HG03159 (cell line): ENCODE results near the gene CTAGE4.
"Not testable (repeated sequence)": the region's sequence is repeated elsewhere in the genome, so short reads cannot be mapped to it uniquely, and the experiment has no call there.

Experiments
- ATAC-seq: cut with Tn5 transposase; IDR thresholded peaks from one replicate; pipeline ENCODE4 v1.9.1; 2021; ENCODE audit warnings: mild to moderate bottlenecking, moderate library complexity; ENCODE audit not compliant: unreplicated experiment

Gene CTAGE4, protein sequence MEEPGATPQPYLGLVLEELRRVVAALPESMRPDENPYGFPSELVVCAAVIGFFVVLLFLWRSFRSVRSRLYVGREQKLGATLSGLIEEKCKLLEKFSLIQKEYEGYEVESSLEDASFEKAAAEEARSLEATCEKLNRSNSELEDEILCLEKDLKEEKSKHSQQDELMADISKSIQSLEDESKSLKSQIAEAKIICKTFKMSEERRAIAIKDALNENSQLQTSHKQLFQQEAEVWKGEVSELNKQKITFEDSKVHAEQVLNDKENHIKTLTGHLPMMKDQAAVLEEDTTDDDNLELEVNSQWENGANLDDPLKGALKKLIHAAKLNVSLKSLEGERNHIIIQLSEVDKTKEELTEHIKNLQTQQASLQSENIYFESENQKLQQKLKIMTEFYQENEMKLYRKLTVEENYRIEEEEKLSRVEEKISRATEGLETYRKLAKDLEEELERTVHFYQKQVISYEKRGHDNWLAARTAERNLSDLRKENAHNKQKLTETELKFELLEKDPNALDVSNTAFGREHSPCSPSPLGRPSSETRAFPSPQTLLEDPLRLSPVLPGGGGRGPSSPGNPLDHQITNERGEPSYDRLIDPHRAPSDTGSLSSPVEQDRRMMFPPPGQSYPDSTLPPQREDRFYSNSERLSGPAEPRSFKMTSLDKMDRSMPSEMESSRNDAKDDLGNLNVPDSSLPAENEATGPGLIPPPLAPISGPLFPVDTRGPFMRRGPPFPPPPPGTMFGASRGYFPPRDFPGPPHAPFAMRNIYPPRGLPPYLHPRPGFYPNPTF

DNA sequence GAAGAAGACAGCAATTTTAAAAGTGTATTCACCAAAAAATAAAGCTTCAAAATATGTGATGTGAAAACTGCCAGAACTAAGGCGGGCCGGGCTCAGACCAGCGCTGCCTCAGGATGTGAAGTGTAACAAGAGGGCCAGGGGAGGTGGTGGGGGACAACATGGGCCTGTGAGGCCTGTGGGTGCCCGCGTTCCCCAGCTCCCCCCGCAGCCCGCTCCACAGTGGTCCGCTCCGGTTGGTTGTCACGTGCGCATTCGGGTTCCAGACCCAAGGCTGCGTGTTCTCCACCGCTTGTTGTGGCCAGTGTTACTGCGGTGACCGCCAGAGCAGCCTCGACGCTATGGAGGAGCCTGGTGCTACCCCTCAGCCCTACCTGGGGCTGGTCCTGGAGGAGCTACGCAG is at the start of gene CTAGE4:
Gene CTAGE4 (plus strand): TSS at position 301 of the 400 bp plus-strand sequence. CDS start 38 bp downstream, at position 339.
- not testable (repeated sequence) for ATAC-seq

DNA sequence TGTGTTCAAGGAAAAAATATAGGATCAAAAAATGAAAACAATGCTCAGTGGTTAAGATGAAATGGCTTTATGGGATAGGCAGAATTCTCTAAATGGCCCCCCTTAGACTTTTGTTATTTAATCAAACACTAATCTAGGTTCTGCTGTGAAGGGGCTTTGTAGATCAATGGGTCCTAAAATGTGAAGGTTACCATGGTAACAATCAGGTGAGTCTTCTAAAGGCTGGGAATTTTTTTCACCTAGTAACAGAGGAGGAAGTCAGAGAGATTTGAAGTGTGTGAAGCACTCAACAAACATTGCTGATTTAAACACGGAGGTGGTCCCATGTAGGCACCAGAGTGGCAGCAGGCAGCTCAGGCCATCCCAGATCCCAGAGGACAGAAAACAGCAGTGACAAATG is 49.1 kb upstream of the CTAGE4 start:
- no peak for ATAC-seq

DNA sequence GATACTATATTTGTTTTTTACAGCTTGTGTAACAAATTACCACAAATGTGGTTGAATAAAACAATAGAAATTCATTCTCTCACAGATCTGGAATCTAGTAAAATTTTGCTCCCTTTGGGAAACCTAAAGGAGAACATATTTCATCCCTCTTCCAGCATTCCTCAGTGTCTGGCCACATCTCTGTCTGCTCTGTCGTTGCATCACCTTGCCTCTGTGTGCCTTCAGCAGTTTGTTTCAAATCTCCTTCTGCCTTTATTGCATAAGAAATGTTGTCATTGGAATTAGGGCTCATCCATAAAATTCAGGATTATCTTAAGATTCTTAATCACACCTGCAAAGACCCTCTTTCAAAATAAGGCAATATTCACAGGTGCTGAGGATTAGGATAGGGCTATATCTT is 45.8 kb upstream of the CTAGE4 start:
- no peak for ATAC-seq

DNA sequence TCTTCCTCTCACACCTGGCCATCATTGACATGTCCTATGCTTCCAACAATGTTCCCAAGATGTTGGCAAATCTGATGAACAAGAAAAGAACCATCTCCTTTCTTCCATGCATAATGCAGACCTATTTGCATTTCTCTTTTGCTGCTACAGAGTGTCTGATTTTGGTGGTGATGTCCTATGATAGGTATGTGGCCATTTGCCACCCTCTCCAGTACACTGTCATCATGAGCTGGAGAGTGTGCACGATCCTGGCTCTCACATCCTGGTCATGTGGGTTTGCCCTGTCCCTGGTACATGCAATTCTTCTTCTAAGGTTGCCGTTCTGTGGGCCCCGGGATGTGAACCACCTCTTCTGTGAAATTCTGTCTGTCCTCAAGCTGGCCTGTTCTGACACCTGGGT is 41.1 kb upstream of the CTAGE4 start:
- ATAC-seq: no peak

DNA sequence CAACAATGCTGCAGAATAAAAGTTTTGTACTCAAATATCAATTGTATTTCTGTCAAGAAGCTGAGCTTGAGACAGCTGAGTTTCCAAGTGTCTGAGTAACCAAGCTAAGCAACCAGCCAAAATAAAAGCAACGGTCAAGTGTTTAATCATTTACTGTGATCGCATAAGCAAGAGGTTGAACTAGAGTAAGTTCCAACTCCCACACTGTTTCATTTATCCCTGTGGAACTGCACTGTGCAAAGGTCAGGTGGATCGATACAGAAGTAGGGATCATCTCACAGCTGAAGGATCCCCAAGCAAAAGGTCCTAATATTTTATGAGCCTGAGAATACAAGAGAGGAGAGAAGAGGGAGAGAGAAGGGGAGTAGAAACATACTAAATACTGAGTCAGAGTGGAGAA is 38.8 kb upstream of the CTAGE4 start:
- ATAC-seq: no peak

DNA sequence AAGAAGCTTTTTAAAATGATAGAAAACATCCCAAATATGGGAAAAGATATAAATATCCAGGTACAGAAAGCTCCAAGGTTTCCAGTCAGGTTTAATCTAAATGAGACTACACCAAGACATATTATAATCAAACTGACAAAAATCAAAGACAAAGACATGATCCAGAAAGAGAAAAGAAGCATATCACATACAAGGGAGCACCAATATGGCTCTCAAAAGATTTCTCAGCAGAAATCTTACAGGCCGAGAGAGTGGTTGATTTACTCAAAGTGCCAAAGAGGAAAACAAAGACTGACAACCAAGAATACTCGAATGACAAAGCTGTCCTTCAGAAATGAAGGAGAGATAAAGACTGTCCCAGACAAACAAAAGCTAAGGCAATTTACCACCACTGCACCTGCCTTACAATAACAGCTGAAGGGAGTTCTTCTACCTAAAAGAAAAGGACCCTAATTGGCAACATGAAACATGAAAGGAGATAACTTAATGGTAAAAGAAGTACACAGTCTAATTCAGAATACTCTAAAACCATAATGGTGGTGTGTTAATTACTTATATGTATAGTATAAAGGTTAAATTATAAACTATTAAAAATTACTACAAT is 34.9 kb upstream of the CTAGE4 start:
- ATAC-seq: no peak

DNA sequence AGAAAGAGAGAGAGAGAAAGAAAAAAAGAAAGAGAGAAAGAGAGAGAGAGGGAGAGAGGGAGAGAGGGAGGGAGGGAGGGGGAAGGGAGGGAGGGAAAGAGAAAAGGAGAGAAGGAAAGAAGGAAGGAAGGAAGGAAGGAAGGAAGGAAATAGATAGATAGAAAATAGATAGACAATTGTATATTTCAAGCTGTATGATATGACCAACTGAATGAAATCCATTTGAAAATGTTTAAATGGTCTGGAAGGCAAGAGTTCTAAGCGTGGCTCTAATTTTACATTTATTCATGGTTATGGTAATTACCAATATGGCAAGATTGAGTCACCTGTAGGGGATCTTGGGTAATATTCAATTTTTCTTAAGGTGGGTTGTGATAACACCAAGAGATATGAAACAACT is 24.4 kb upstream of the CTAGE4 start:
- ATAC-seq: no peak

DNA sequence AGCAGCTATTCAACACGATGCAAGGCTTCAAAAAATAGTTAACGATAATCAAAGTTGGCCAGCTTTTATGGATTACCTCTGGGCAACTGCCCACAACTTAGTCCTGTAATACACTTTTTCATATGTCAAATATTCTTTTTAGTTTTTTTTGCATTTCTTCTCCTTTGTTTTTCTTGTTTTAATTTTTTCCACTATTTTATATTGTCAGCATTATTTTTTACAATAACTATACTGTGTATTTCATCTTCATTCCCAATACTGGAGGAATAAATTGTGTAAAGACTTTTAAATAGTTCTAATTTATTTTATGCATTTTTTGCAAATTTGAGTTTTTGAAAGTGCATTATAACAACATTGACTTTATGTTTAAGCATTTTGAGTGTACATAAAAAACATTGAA is 18.5 kb upstream of the CTAGE4 start:
- no peak for ATAC-seq

DNA sequence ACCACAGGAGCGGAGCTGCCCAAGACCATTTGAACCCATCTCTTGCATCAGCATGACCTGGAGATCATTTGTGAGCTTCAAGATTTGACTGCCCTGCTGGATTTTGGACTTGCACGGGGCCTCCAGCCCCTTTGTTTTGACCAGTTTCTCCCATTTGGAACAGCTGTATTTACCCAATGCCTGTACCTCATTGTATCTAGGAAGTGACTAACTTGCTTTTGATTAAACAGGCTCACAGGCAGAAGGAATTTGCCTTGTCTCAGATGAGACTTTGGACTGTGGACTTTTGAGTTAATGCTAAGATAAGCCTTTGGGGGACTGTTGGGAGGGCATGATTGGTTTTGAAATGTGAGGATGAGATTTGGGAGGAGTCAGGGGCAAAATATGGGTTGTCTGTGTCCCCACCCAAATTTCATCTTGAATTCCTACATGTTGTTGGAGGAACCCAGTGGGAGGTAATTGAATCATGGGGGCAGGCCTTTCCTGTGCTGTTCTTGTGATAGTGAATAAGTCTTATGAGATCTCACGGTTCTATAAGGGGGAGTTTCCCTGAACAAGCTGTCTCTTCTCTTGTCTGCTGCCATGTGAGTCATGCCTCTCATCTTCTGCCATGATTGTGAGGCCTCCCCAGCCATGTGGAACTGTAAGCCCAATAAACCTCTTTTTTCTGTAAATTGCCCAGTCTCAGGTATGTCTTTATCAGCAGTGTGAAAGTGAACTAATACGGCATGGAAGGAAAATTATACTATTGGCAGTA is 11.5 kb upstream of the CTAGE4 start:
- ATAC-seq: not testable (repeated sequence)

DNA sequence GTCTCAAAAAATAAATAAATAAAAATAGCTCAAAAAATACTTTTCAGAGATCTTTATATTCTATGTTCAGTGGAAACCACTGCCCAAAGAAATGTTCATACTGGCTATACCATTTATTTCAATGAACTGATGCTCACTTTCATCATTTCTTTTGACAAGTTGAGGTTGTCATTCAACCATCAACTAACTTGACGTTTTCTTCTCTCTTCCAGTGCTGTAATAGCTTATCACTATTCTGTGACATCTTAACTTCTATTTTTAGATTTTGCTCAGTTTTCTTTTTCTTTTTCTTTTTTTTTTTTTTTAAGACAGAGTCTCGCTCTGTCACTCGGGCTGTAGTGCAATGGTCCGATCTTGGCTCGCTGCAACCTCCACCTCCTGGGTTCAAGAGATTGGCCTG is 8.7 kb upstream of the CTAGE4 start:
- no peak for ATAC-seq

DNA sequence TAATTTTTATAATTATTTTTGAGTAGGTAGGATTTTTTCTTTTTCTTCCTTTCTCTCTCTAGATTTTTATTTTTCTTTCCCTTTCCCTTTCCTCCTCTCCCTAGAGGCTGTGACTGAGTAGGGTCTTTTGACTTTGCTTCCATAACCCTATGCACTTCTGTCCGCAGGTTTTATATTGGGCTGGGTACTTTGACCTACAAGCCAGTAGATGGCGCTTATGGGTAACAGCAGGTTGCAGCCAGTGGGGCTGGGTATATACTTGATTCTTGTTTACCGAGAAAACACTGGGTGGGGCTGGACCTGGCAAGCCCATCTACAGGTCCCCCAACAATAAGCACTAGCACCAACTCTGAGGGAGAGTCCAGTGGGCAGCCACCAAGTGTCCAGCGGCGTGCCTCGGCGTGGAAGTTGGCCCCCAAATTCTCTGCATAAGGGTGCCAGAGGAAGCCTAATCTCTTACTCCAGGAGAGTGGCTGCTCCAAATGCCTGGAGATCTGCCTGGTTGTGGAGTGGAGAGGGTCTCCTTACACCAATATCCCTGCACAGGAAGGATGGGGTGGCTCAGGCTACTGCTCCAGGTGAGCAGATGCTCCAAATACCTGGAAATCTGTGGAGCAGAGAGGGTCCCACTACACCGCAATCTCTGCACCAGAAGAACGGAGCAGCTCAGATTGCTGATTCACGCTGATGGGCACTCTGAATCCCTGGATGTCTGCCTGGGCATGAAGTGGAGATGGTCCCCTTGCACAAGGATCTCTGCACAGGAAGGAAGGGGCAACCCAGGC is 4.7 kb upstream of the CTAGE4 start:
- peak; percentile 98 for ATAC-seq

DNA sequence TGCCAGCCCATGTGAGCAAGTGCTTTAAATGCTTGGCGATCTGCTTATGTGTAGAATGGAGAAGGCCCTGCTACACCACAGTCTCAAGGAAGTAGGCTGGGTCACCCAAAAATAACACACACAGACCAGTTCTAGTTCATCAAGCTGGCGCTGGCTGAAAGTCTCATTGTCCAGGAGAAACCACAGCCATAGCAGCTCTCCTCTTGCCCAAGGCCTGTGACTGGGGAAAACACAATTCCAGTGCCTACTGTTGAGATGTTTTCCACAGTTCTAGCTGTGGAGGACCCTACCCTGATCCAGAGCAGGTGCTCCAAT is 4.1 kb upstream of the CTAGE4 start:
- peak; percentile 29 for ATAC-seq

DNA sequence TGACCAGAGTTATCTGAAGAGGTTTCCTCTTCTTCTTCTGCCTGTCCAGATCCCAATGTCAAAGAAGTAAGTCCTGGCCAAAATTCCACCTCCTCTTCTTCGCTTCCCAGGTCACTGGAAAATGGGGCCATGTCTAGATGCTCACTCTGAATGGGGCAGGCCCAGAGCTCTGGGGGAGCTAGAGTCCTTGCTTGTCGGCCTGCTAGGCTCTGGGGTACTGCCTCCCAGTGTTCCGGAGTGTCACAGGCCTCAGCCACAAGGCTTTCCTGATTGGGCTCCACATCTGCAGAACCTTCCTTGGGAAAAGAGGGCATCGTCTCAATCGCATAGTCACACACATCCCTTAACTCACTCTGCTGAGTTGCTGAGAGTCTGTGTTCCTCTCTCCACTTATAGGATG is 4.6 kb downstream of the CTAGE4 start:
- not testable (repeated sequence) for ATAC-seq

DNA sequence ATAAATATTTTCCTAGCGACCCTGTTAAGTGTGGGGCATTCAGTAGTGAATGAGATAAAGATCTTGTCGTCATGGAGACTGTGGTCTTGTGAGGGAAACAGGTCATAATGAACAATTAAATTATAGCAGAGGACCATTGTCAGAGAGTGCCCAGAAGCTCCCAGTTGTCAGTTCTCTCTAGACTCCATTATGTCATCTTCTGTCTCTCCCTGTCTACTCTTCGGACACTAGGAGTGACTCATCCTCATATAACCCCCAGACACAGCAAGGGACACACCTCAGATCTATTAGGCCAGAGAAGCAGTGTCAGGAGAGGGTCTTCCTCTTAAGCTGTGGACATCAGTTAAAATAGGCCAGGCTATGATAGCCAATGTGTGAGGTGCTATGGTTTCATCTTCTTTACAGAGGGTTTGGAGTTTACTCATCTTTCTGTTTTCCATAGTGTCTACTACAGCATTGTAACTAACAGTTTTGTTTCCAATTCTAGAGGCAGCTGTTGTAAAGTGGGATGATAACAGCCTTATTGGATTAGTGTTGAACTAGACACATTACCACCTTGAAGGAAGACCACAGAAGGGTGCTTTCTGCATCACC is 5.4 kb downstream of the CTAGE4 start:
- ATAC-seq: not testable (repeated sequence)

DNA sequence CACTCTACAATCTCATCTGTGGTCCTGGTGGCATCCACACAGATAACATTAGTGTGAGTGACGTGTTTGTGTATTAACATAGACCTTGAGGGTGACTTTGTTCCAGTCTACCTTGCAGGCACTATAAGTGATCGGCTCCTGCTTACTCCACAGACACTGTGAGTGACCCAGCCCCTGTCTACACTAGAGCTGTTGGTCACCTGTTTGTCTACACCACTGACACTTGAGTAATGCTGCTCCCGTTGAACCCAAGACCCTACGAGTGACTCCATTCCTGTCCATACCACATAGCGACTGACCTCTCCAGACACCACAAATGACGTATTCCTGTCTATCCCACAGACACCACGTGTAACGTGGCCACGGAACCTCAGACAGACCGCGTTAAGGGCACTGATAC is 10.5 kb downstream of the CTAGE4 start:
- ATAC-seq: not testable (repeated sequence)

DNA sequence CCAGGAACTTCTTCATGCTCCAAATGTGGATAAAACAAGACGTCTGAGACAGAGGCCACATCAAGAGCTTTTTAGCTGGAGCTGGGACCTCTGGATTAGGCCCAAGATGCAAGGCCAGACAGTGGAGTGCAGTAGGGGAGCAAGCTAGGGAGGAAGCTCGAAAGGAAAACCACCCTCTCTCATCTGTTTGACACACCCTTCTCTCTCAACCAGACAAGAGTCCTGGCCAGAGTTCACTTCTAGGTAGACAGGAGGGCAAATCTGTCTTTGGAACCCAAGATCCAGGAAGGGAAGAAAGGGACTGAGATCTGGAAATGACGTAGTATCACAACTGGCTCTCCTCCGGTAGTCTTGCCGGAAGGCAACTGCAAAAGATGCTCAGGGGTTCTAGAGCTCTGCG is 11.2 kb downstream of the CTAGE4 start:
- ATAC-seq: not testable (repeated sequence)

DNA sequence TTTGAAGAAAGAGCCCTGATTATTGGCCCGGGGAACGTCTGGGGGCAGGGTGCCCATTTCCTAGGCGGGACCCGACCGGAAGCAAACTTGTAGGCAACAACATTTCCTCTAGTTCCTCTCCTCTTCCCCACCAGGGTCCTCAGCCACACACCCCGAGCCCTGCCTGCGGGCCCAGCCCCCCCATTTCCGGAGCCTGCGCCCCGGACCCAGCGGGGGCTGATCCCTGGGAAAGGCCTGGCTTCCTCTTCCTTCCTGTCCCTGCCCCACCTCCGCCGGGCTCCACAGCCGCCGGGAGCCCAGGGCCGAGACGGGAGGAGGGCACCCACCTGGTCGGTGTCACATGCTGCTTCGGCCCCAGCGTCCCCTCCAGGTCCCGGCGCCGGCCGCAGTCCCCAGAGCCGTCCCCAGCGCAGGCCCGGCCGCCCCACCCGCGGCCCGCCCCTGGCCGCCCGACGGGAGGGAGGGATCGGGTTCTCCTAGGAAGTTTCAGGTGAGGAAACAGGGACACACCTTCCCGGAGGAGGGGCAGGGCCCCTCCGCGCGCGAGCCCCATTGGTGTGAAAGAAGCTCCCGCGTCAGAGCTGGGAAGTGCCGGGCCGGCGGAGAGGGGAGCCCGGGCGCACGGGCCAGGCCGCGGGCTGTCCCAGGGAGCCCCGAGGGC is 12.1 kb downstream of the CTAGE4 start, which contains the start of gene ARHGEF35:
Gene ARHGEF35 (minus strand): TSS at position 622 of the 661 bp plus-strand sequence. CDS start 7,450 bp downstream, outside the sequence.
- ATAC-seq: peak; percentile 77

DNA sequence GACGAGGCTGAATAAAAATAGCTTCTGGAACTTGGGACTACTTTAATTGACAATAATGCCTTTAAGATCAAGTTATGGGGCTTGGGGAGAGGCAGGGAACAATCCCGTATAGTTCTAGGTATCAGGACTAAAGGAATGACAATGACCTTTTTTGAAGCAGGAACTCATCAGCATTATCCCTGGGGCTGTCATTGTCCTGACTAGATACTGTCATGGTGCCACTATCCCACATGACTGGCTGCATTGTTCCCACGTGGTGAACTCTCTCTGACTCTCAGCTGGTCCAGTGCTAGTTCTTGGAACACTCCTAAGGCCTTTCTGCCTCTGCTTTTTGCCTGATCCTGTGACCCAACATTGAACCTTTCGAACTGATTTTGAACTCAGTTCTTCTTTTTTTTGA is 15.7 kb downstream of the CTAGE4 start:
- not testable (repeated sequence) for ATAC-seq

DNA sequence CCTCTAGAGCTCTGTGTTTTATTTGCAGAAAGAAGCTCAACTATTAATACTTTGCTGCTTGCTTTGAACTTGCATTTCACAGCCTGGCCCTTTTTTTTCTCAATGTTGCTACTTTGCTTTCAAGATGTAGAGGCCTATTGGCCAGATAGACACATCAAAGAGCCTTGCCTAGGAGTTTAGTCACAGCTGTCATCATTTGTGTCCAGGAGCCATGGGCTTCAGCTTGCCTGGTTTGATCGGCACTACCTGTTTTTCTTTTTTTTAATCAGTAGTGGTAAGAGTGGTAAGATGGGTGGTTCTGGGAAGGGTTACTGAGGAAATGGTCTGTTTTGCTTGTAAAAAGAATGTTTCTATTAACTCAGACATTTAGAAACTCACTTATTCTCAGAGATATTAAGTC is 18.7 kb downstream of the CTAGE4 start:
- ATAC-seq: not testable (repeated sequence)
